ENCODE measurements around the gene GPR142. TPM values are rescaled to one million over a fixed set of nuclear protein-coding genes. Genes with fewer than 3 reads are reported as not detected.

GPR142 gene
- polyA plus RNA-seq, 1 donor (not counting 4 experiments of a cell fraction or from before 2014, with no cell fraction given) = not detected

DNA sequence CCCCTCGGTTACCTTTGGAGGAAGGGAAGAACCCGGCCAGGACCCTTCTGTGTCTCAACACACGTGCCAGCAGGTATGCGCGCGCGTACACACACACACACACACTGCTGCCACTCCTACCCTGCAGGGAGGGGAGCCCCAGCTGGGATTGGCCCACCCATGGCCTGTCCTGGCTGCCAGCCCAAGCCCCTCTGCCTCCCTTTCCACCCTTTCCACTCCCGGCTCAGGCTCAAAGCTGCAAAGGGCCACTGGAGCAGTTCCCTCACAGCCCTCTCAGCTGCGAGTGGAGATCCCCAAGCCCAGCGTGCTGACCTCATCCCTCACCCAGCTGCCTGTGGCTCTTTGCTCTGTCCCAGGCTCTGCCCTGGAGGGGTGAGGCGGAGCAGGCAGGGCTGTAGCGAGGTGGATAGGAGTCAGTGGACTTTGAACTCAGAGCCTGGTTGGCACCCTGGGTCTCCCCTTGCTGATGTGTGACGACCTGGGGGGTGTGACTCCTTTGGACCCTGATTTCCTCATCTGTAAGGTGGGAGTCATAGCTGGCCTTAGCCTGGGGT is 26.8 kb upstream of the GPR142 start:
- Histone ChIP-seq H4K20me1 (ENCODE audit: control insufficient read depth, extremely low read depth, insufficient read depth, low read length) (no peaks in the 10 kb centered on the region), H2AFZ (ENCODE audit: control insufficient read depth, low read length) (no peak overlapping the region), H3K4me1 (ENCODE audit: control insufficient read depth, extremely low read depth, insufficient read depth, low read length) (peaks cover 4% of the 10 kb centered on the region), H3K79me2 (ENCODE audit: control insufficient read depth, insufficient read depth, low read length) (no peaks in the 10 kb centered on the region), H3K9me1 (ENCODE audit: control insufficient read depth, extremely low read depth, insufficient read depth, low read length) (no peaks in the 10 kb centered on the region), H3K4me2 (ENCODE audit: control insufficient read depth, extremely low read depth, insufficient read depth, low read depth, low read length) (no peak overlapping the region), H3K36me3 (ENCODE audit: control insufficient read depth in 2 of 2, extremely low read depth in 1 of 2, insufficient read depth in 2 of 2, low read length in 2 of 2) (no peaks in the 10 kb centered on the region), H3K27ac (ENCODE audit: control insufficient read depth, insufficient read depth, low read length) (no peak overlapping the region), H3K9ac (ENCODE audit: control insufficient read depth, extremely low read depth, insufficient read depth, low read length) (no peak overlapping the region), H3K4me3 (ENCODE audit: control insufficient read depth in 2 of 3, extremely low read depth in 1 of 3, insufficient read depth in 2 of 3, low read depth in 1 of 3, low read length in 3 of 3) (no peak overlapping the region), H3K27me3 (ENCODE audit: control insufficient read depth, extremely low read depth, insufficient read depth, low read length) (peaks cover 17% of the 10 kb centered on the region), H3K9me3 (ENCODE audit: control insufficient read depth, low read depth, low read length) (no peaks in the 10 kb centered on the region)
- DNase-seq (ENCODE audit: low read depth, low spot score) = no peak
- FAIRE-seq = no peak
- dilution Hi-C loops (cut with MboI; ENCODE audit: extremely low pct_ligation_motif_present, low sequenced_read_pairs) = no loop called here
- TF ChIP-seq EZH2 (IDR thresholded peaks at IDR 0.05; ENCODE audit: low read length) = no peak
- TF ChIP-seq, protein P1, sequence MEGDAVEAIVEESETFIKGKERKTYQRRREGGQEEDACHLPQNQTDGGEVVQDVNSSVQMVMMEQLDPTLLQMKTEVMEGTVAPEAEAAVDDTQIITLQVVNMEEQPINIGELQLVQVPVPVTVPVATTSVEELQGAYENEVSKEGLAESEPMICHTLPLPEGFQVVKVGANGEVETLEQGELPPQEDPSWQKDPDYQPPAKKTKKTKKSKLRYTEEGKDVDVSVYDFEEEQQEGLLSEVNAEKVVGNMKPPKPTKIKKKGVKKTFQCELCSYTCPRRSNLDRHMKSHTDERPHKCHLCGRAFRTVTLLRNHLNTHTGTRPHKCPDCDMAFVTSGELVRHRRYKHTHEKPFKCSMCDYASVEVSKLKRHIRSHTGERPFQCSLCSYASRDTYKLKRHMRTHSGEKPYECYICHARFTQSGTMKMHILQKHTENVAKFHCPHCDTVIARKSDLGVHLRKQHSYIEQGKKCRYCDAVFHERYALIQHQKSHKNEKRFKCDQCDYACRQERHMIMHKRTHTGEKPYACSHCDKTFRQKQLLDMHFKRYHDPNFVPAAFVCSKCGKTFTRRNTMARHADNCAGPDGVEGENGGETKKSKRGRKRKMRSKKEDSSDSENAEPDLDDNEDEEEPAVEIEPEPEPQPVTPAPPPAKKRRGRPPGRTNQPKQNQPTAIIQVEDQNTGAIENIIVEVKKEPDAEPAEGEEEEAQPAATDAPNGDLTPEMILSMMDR (optimal IDR thresholded peaks at IDR 0.05 in 1 of 3, IDR thresholded peaks at IDR 0.05 in 1 of 3, conservative IDR thresholded peaks at IDR 0.05 in 1 of 3; ENCODE audit: extremely low read depth in 1 of 3, insufficient read depth in 2 of 3, low read length in 3 of 3) = no peak

DNA sequence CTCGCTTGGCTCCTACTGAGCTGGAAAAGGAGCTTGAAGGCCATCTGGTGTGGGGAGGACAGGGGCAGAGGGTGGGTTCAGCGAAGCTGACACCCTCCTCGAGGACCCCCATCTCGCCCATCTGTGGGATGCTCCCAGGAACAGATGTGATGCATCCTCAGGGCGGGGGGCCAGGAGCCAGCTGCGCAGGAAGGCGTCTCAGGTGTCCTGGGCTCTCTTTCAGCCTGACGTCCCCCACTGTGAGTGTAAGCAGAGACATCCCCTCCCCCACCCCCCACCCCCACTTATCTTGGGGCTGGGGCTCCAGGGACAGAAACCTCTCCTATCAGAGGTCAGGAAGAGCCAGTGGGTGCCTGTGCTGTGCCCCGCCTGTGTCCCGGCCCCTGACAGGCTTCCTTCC is 25.1 kb upstream of the GPR142 start:
- Histone ChIP-seq H3K9me3 (ENCODE audit: control insufficient read depth, low read depth, low read length) (no peaks in the 10 kb centered on the region), H4K20me1 (ENCODE audit: control insufficient read depth, extremely low read depth, insufficient read depth, low read length) (no peaks in the 10 kb centered on the region), H3K4me3 (ENCODE audit: control insufficient read depth in 2 of 3, extremely low read depth in 1 of 3, insufficient read depth in 2 of 3, low read depth in 1 of 3, low read length in 3 of 3) (no peak overlapping the region), H3K79me2 (ENCODE audit: control insufficient read depth, insufficient read depth, low read length) (no peaks in the 10 kb centered on the region), H3K27me3 (ENCODE audit: control insufficient read depth, extremely low read depth, insufficient read depth, low read length) (peaks cover 17% of the 10 kb centered on the region), H3K9me1 (ENCODE audit: control insufficient read depth, extremely low read depth, insufficient read depth, low read length) (no peaks in the 10 kb centered on the region), H3K36me3 (ENCODE audit: control insufficient read depth in 2 of 2, extremely low read depth in 1 of 2, insufficient read depth in 2 of 2, low read length in 2 of 2) (no peaks in the 10 kb centered on the region), H3K27ac (ENCODE audit: control insufficient read depth, insufficient read depth, low read length) (no peak overlapping the region), H2AFZ (ENCODE audit: control insufficient read depth, low read length) (no peak overlapping the region), H3K4me1 (ENCODE audit: control insufficient read depth, extremely low read depth, insufficient read depth, low read length) (peaks cover 13% of the 10 kb centered on the region), H3K9ac (ENCODE audit: control insufficient read depth, extremely low read depth, insufficient read depth, low read length) (no peak overlapping the region), H3K4me2 (ENCODE audit: control insufficient read depth, extremely low read depth, insufficient read depth, low read depth, low read length) (no peak overlapping the region)
- dilution Hi-C loops (cut with MboI; ENCODE audit: extremely low pct_ligation_motif_present, low sequenced_read_pairs) = no loop called here
- no peak for FAIRE-seq
- no peak for DNase-seq (ENCODE audit: low read depth, low spot score)
- TF ChIP-seq EZH2 (IDR thresholded peaks at IDR 0.05; ENCODE audit: low read length) = no peak
- TF ChIP-seq, protein P1 (optimal IDR thresholded peaks at IDR 0.05 in 1 of 3, IDR thresholded peaks at IDR 0.05 in 1 of 3, conservative IDR thresholded peaks at IDR 0.05 in 1 of 3; ENCODE audit: extremely low read depth in 1 of 3, insufficient read depth in 2 of 3, low read length in 3 of 3) = no peak

All from keratinocyte (primary cell).